ENCODE measurements around the gene ADCY2. TPM values are rescaled to one million over a fixed set of nuclear protein-coding genes. Genes with fewer than 3 reads are reported as not detected.

Gene ADCY2
- total RNA-seq, 5 donors from 2014 or later (not counting 1 experiment from before 2014, with no cell fraction given) = 0.23 to 0.32 TPM; not detected in 3

- Mint-ChIP-seq H3K27ac (peak overlapping the region in 1 of 2 donors; percentile 48), H3K27me3 (no peaks in the 10 kb centered on the region), H3K4me1 (peaks cover 48 to 62% (median 54%) of the 10 kb centered on the region in 3 donors), H3K4me3 (no peak overlapping the region), H3K36me3 (peaks cover 76% of the 10 kb centered on the region), H3K9me3 (no peaks in the 10 kb centered on the region)
- ATAC-seq (replicated peaks in 1 of 4) (no peak), DNase-seq (no peak)
- Histone ChIP-seq H3K27ac (ENCODE audit: low read length) (no peak overlapping the region), H3K4me1 (ENCODE audit: control insufficient read depth in 1 of 2, extremely low read depth in 1 of 2, insufficient read depth in 2 of 2, low read length in 2 of 2) (peaks cover 2 to 3% of the 10 kb centered on the region in 2 experiments), H3K27me3 (replicated peaks in 1 of 2; ENCODE audit: control insufficient read depth in 2 of 2, extremely low read depth in 1 of 2, insufficient read depth in 2 of 2, low read length in 1 of 2) (no peaks in the 10 kb centered on the region), H3K9me3 (no peaks in the 10 kb centered on the region), H3K36me3 (ENCODE audit: control insufficient read depth in 2 of 2, extremely low read depth in 1 of 2, insufficient read depth in 1 of 2, low read length in 1 of 2) (peaks cover 4 to 80% of the 10 kb centered on the region in 2 donors), H3K4me3 (ENCODE audit: control insufficient read depth in 1 of 2, extremely low read depth in 1 of 2, low read length in 1 of 2) (no peak overlapping the region)
- CTCF ChIA-PET = no interaction called here
- POLR2A ChIA-PET = no interaction called here
Observed at GRCh38 chr5:7878381-7878873, 482.5 kb downstream of the ADCY2 start.

Data from T-cell (primary cell).